Measurements from ENCODE around the gene ARL6IP6.
"Not testable (repeated sequence)": the region's sequence is repeated elsewhere in the genome, so short reads cannot be mapped to it uniquely, and the experiment has no call there.

The ARL6IP6 gene

GRCh38 chr2:152718076-152718908, at the start of gene ARL6IP6:
ARL6IP6 (plus strand) TSS chr2:152718620; CDS start chr2:152718625, 5 bp downstream.
- peak; percentile 88 to 96 for DNase-seq

GRCh38 chr2:152674334-152674733, 44.1 kb upstream of the ARL6IP6 start:
- no peak for DNase-seq

- DNase-seq: no peak
Observed at GRCh38 chr2:152676461-152676860, 42.0 kb upstream of the ARL6IP6 start.

- DNase-seq: no peak
Observed at GRCh38 chr2:152678808-152679207, 39.6 kb upstream of the ARL6IP6 start.

- DNase-seq: no peak
Observed at GRCh38 chr2:152682663-152683062, 35.8 kb upstream of the ARL6IP6 start.

- no peak for DNase-seq
Observed at GRCh38 chr2:152683400-152683799, 35.0 kb upstream of the ARL6IP6 start.

- no peak for DNase-seq
Observed at GRCh38 chr2:152686321-152686720, 32.1 kb upstream of the ARL6IP6 start.

GRCh38 chr2:152693033-152693432, 25.4 kb upstream of the ARL6IP6 start:
- DNase-seq: no peak

- no peak for DNase-seq
Observed at GRCh38 chr2:152694161-152694661, 24.2 kb upstream of the ARL6IP6 start.

GRCh38 chr2:152695763-152696162, 22.7 kb upstream of the ARL6IP6 start:
- DNase-seq: no peak

GRCh38 chr2:152696476-152696875, 21.9 kb upstream of the ARL6IP6 start:
- DNase-seq: no peak

- no peak for DNase-seq
Observed at GRCh38 chr2:152701198-152701597, 17.2 kb upstream of the ARL6IP6 start.

- no peak for DNase-seq
Observed at GRCh38 chr2:152706477-152707021, 11.9 kb upstream of the ARL6IP6 start.

GRCh38 chr2:152708742-152709141, 9.7 kb upstream of the ARL6IP6 start:
- DNase-seq: no peak

GRCh38 chr2:152710713-152711112, 7.7 kb upstream of the ARL6IP6 start:
- DNase-seq: no peak

GRCh38 chr2:152715112-152715511, 3.3 kb upstream of the ARL6IP6 start:
- no peak for DNase-seq

GRCh38 chr2:152715854-152716428, 2.5 kb upstream of the ARL6IP6 start:
- DNase-seq: peak; percentile 24 to 66

GRCh38 chr2:152716805-152717227, 1.6 kb upstream of the ARL6IP6 start:
- peak; percentile 44 to 47 for DNase-seq

- DNase-seq: peak; percentile 95 to 98
Observed at GRCh38 chr2:152717228-152718075, 968 bp upstream of the ARL6IP6 start, which contains the start of gene PRPF40A. PRPF40A (minus strand) TSS chr2:152717461; CDS start chr2:152717439, 22 bp downstream.

- DNase-seq: peak; percentile 83 to 90
Observed at GRCh38 chr2:152718909-152719645, 657 bp downstream of the ARL6IP6 start.

- no peak for DNase-seq
Observed at GRCh38 chr2:152720794-152721193, 2.4 kb downstream of the ARL6IP6 start.

GRCh38 chr2:152722639-152723038, 4.2 kb downstream of the ARL6IP6 start:
- not testable (repeated sequence) for DNase-seq
